Neural cell (in vitro differentiated cells): Measurements from ENCODE around the gene SMOC1. TPM values are rescaled to one million over a fixed set of nuclear protein-coding genes. Genes with fewer than 3 reads are reported as not detected.

Experiments
- H2AFZ ChIP-seq: fragments of 200-600, 300-800 bp; sonication (generic), shearing (Covaris generic); 2 replicates; pipeline ENCODE4 v1.6.0; 2014; ENCODE audit warnings: low read depth, mild to moderate bottlenecking, antibody characterized with exemption, low read length, moderate library complexity
- H3F3A ChIP-seq: fragments of 200-600 bp; shearing (Covaris generic); 2 replicates; pipeline ENCODE4 v1.6.1; 2016; ENCODE audit warnings: mild to moderate bottlenecking, moderate library complexity, mixed read lengths, antibody characterized with exemption, low read length; ENCODE audit not compliant: insufficient read depth, poor library complexity, severe bottlenecking
- H3K27ac ChIP-seq: fragments of 200-600, 300-800 bp; sonication (generic), shearing (Covaris generic); 2 replicates; pipeline ENCODE4 v1.5.1; 2014; ENCODE audit warnings: mild to moderate bottlenecking, low read length, moderate library complexity
- H3K27me3 ChIP-seq: fragments of 300-800, 200-600 bp; sonication (generic), shearing (Covaris generic); 2 replicates; pipeline ENCODE4 v1.6.0; 2014; ENCODE audit warnings: mild to moderate bottlenecking, low read depth, low read length, moderate library complexity; ENCODE audit not compliant: insufficient read depth
- H3K36me3 ChIP-seq: fragments of 300-800, 200-600 bp; sonication (generic), shearing (Covaris generic); 2 replicates; pipeline ENCODE4 v1.5.1; 2014; ENCODE audit warnings: mild to moderate bottlenecking, antibody characterized with exemption, low read length, moderate library complexity; ENCODE audit not compliant: insufficient read depth
- H3K4me2 ChIP-seq: fragments of 300-800, 200-600 bp; sonication (generic), shearing (Covaris generic); 2 replicates; pipeline ENCODE4 v1.6.0; 2014; ENCODE audit warnings: mild to moderate bottlenecking, low read length
- H3K4me3 ChIP-seq: fragments of 300-800, 200-600 bp; sonication (generic), shearing (Covaris generic); 2 replicates; pipeline ENCODE4 v1.5.1; 2014; ENCODE audit warnings: mild to moderate bottlenecking, low read length, moderate library complexity
- H3K79me2 ChIP-seq: fragments of 200-600 bp; shearing (Covaris generic); replicated peaks from 2 replicates; pipeline ENCODE4 v1.6.0; 2014; ENCODE audit warnings: mild to moderate bottlenecking, low read length, moderate library complexity; ENCODE audit not compliant: insufficient read depth
- H3K9ac ChIP-seq: fragments of 300-800, 200-600 bp; sonication (generic), shearing (Covaris generic); 2 replicates; pipeline ENCODE4 v1.6.1; 2016; ENCODE audit warnings: mild to moderate bottlenecking, low read length, mixed read lengths
- H3K9me2 ChIP-seq: fragments of 200-600 bp; shearing (Covaris generic); 2 replicates; pipeline ENCODE4 v1.6.1; 2016; ENCODE audit warnings: mild to moderate bottlenecking, low read length, mixed read lengths; ENCODE audit not compliant: insufficient read depth
- H3K9me3 ChIP-seq: fragments of 200-600, 300-800 bp; sonication (generic), shearing (Covaris generic); 2 replicates; pipeline ENCODE4 v1.6.1; 2016; ENCODE audit warnings: mild to moderate bottlenecking, mixed run types, low read length, moderate library complexity, mixed read lengths
- H4K20me1 ChIP-seq: fragments of 200-600 bp; shearing (Covaris generic); 2 replicates; pipeline ENCODE4 v1.6.1; 2016; ENCODE audit warnings: mild to moderate bottlenecking, mixed run types; ENCODE audit not compliant: insufficient read depth
- EP300 ChIP-seq: fragments of 450-650 bp; conservative IDR thresholded peaks from 2 replicates; pipeline ENCODE4 v1.6.1; 2014; ENCODE audit warnings: antibody characterized with exemption, mild to moderate bottlenecking, moderate library complexity; ENCODE audit not compliant: poor library complexity, severe bottlenecking
- EZH2 ChIP-seq: fragments of 200-600, 300-800 bp; shearing (Covaris generic), sonication (generic); IDR thresholded peaks from 2 replicates; pipeline ENCODE4 v1.6.1; 2014; ENCODE audit warnings: antibody characterized with exemption, low read length, borderline replicate concordance, mild to moderate bottlenecking; ENCODE audit not compliant: insufficient read depth, poor library complexity, severe bottlenecking
- SMC3 ChIP-seq: fragments of 450-650 bp; conservative IDR thresholded peaks from 2 replicates; pipeline ENCODE4 v1.6.1; 2014; ENCODE audit warnings: antibody characterized with exemption, mild to moderate bottlenecking, moderate library complexity; ENCODE audit not compliant: poor library complexity
- TAF1 ChIP-seq: IDR thresholded peaks from 2 replicates; pipeline ENCODE4 v1.6.1; 2012; ENCODE audit warnings: low read depth
- polyA plus RNA-seq: library from polyadenylated mRNA; depleted of rRNA; stranded (reverse); fragments of >200 nt; gene quantifications from 2 replicates; pipeline ENCODE4 v1.2.3, GENCODE V29; 2014
- TF ChIP-seq, protein P1 (sequence below): IDR thresholded peaks from 2 replicates; pipeline ENCODE4 v1.6.1; 2012; ENCODE audit warnings: borderline replicate concordance
- TF ChIP-seq, protein P2 (sequence below): fragments of 450-650 bp; IDR thresholded peaks from 2 replicates; pipeline ENCODE4 v1.5.1; 2014; ENCODE audit warnings: antibody characterized with exemption, mild to moderate bottlenecking, moderate library complexity; ENCODE audit not compliant: poor library complexity, severe bottlenecking

SMOC1 gene
- polyA plus RNA-seq, 1 donor from 2014 or later: 8.7 TPM

- Histone ChIP-seq H3F3A (peaks cover 6% of the 10 kb centered on the region), H3K36me3 (no peaks in the 10 kb centered on the region), H4K20me1 (no peaks in the 10 kb centered on the region), H3K79me2 (peaks cover 37% of the 10 kb centered on the region), H2AFZ (no peak overlapping the region), H3K9me3 (no peaks in the 10 kb centered on the region), H3K4me3 (no peak overlapping the region), H3K9me2 (no peaks in the 10 kb centered on the region), H3K27ac (no peak overlapping the region), H3K9ac (no peak overlapping the region), H3K27me3 (no peaks in the 10 kb centered on the region), H3K4me2 (no peak overlapping the region)
- TF ChIP-seq, protein P1, sequence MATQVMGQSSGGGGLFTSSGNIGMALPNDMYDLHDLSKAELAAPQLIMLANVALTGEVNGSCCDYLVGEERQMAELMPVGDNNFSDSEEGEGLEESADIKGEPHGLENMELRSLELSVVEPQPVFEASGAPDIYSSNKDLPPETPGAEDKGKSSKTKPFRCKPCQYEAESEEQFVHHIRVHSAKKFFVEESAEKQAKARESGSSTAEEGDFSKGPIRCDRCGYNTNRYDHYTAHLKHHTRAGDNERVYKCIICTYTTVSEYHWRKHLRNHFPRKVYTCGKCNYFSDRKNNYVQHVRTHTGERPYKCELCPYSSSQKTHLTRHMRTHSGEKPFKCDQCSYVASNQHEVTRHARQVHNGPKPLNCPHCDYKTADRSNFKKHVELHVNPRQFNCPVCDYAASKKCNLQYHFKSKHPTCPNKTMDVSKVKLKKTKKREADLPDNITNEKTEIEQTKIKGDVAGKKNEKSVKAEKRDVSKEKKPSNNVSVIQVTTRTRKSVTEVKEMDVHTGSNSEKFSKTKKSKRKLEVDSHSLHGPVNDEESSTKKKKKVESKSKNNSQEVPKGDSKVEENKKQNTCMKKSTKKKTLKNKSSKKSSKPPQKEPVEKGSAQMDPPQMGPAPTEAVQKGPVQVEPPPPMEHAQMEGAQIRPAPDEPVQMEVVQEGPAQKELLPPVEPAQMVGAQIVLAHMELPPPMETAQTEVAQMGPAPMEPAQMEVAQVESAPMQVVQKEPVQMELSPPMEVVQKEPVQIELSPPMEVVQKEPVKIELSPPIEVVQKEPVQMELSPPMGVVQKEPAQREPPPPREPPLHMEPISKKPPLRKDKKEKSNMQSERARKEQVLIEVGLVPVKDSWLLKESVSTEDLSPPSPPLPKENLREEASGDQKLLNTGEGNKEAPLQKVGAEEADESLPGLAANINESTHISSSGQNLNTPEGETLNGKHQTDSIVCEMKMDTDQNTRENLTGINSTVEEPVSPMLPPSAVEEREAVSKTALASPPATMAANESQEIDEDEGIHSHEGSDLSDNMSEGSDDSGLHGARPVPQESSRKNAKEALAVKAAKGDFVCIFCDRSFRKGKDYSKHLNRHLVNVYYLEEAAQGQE: no peak
- TF ChIP-seq, protein P2, sequence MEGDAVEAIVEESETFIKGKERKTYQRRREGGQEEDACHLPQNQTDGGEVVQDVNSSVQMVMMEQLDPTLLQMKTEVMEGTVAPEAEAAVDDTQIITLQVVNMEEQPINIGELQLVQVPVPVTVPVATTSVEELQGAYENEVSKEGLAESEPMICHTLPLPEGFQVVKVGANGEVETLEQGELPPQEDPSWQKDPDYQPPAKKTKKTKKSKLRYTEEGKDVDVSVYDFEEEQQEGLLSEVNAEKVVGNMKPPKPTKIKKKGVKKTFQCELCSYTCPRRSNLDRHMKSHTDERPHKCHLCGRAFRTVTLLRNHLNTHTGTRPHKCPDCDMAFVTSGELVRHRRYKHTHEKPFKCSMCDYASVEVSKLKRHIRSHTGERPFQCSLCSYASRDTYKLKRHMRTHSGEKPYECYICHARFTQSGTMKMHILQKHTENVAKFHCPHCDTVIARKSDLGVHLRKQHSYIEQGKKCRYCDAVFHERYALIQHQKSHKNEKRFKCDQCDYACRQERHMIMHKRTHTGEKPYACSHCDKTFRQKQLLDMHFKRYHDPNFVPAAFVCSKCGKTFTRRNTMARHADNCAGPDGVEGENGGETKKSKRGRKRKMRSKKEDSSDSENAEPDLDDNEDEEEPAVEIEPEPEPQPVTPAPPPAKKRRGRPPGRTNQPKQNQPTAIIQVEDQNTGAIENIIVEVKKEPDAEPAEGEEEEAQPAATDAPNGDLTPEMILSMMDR: no peak
- TF ChIP-seq EZH2 (no peak), EP300 (no peak), SMC3 (no peak)
These were observed 965 bp upstream of the SMOC1 start for GRCh38 chr14:69878251-69878650.

DNA sequence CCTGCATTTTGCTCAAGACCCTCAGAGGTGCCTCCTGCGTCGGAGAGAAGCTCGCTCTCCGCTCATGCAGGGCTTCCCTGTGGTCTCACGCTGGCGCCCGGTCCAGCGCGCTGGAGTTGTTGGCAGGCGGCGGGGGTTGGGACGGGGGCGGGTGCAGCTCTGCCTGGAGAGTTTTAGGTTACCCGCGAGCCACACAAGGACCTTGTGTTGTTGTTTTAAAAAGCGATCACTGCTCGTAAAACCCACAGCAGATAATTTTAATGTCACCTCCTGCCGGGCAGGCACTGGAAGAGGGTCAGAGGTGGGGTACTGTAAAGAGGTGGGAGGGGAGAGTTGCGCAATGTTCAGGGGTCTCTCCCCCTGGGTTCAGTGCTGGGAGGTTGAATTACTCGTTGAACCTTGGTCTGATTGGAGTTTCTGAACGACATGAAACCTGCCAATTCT lies 850 bp downstream of the SMOC1 start:
- Histone ChIP-seq H3K27ac (no peak overlapping the region), H3K9ac (peak overlapping the region; percentile 59), H3K79me2 (peaks cover 53% of the 10 kb centered on the region)

More for the DNA sequence above, 850 bp downstream of the SMOC1 start:
- Histone ChIP-seq H3K4me3 (peak overlapping the region; percentile 76), H3K9me3 (no peaks in the 10 kb centered on the region), H2AFZ (no peak overlapping the region), H3K36me3 (no peaks in the 10 kb centered on the region), H3K9me2 (no peaks in the 10 kb centered on the region), H3F3A (peaks cover 6% of the 10 kb centered on the region), H4K20me1 (no peaks in the 10 kb centered on the region), H3K27me3 (no peaks in the 10 kb centered on the region), H3K4me2 (peak overlapping the region; percentile 55)
- no peak for TF ChIP-seq TAF1
- TF ChIP-seq, protein P2: no peak
